ENCODE data around the gene GSAP. TPM values are rescaled to one million over a fixed set of nuclear protein-coding genes. Genes with fewer than 3 reads are reported as not detected.

GSAP gene
- total RNA-seq, 1 experiment from 2014 or later = 25.7 TPM

GRCh38 chr7:77353911-77354310 lies 62.2 kb downstream of the GSAP start:
- H3K27ac Mint-ChIP-seq (ENCODE audit: unreplicated experiment) = no peak overlapping the region
- H3K4me3 Mint-ChIP-seq (ENCODE audit: unreplicated experiment) = no peak overlapping the region
- no peaks in the 10 kb centered on the region for H3K27me3 Mint-ChIP-seq (ENCODE audit: insufficient read depth, unreplicated experiment)
- Histone ChIP-seq H3K36me3 (ENCODE audit: control insufficient read depth, insufficient read depth, low read length) (no peaks in the 10 kb centered on the region; the same call in 1 of the 2 replicates), H3K27me3 (replicated peaks; ENCODE audit: control insufficient read depth, insufficient read depth, low read length) (no peaks in the 10 kb centered on the region), H3K9me3 (no peaks in the 10 kb centered on the region), H3K4me3 (ENCODE audit: low read depth, low read length) (no peak overlapping the region), H3K4me1 (peaks cover 5% of the 10 kb centered on the region; the same call in 1 of the 2 replicates)
- ChIA-PET CTCF (no interaction called here), POLR2A (no interaction called here)
- no peak for TF ChIP-seq CTCF (IDR thresholded peaks at IDR 0.05; ENCODE audit: insufficient read depth in 1 of 2, low read depth in 1 of 2, low read length in 1 of 2, severe bottlenecking in 1 of 2, unreplicated experiment in 1 of 2)
- H3K4me1 Mint-ChIP-seq (ENCODE audit: low read depth, unreplicated experiment) = no peaks in the 10 kb centered on the region
- H3K9me3 Mint-ChIP-seq (ENCODE audit: unreplicated experiment) = no peaks in the 10 kb centered on the region
- no peak for DNase-seq
- BruUV-seq (replicated peaks) = no TSS peak
- intact Hi-C loops (cut with micrococcal nuclease; ENCODE audit: unreplicated experiment) = no loop called here
- H3K36me3 Mint-ChIP-seq (ENCODE audit: insufficient read depth, unreplicated experiment) = peaks cover 6% of the 10 kb centered on the region

- Mint-ChIP-seq H3K27me3 (ENCODE audit: insufficient read depth, unreplicated experiment) (no peaks in the 10 kb centered on the region), H3K4me3 (ENCODE audit: unreplicated experiment) (no peak overlapping the region), H3K4me1 (ENCODE audit: low read depth, unreplicated experiment) (peaks cover 5% of the 10 kb centered on the region), H3K27ac (ENCODE audit: unreplicated experiment) (no peak overlapping the region), H3K36me3 (ENCODE audit: insufficient read depth, unreplicated experiment) (peaks cover 6% of the 10 kb centered on the region), H3K9me3 (ENCODE audit: unreplicated experiment) (no peaks in the 10 kb centered on the region)
- no peaks in the 10 kb centered on the region for H3K27me3 ChIP-seq (replicated peaks; ENCODE audit: control insufficient read depth, insufficient read depth, low read length)
- intact Hi-C loops (cut with micrococcal nuclease; ENCODE audit: unreplicated experiment) = no loop called here
- TF ChIP-seq CTCF (IDR thresholded peaks at IDR 0.05; ENCODE audit: insufficient read depth in 1 of 2, low read depth in 1 of 2, low read length in 1 of 2, severe bottlenecking in 1 of 2, unreplicated experiment in 1 of 2) = no peak
- no peaks in the 10 kb centered on the region; the same call in 1 of the 2 replicates for H3K36me3 ChIP-seq (ENCODE audit: control insufficient read depth, insufficient read depth, low read length)
- DNase-seq = no peak
- BruUV-seq (replicated peaks) = no TSS peak
- H3K4me3 ChIP-seq (ENCODE audit: low read depth, low read length) = no peak overlapping the region
- ChIA-PET POLR2A (no interaction called here), CTCF (no interaction called here)
- no peaks in the 10 kb centered on the region for H3K9me3 ChIP-seq
- H3K4me1 ChIP-seq = peaks cover 5% of the 10 kb centered on the region; the same call in 1 of the 2 replicates
Measured at GRCh38 chr7:77353407-77353721, 62.8 kb downstream of the GSAP start.

- BruUV-seq (replicated peaks) = no TSS peak
- POLR2A ChIA-PET = no interaction called here
- peaks cover 6% of the 10 kb centered on the region for H3K36me3 Mint-ChIP-seq (ENCODE audit: insufficient read depth, unreplicated experiment)
- no peak for DNase-seq
- Histone ChIP-seq H3K36me3 (ENCODE audit: control insufficient read depth, insufficient read depth, low read length) (no peaks in the 10 kb centered on the region; the same call in 1 of the 2 replicates), H3K27me3 (replicated peaks; ENCODE audit: control insufficient read depth, insufficient read depth, low read length) (no peaks in the 10 kb centered on the region), H3K9me3 (no peaks in the 10 kb centered on the region), H3K4me1 (peaks cover 5% of the 10 kb centered on the region; the same call in 1 of the 2 replicates), H3K4me3 (ENCODE audit: low read depth, low read length) (no peak overlapping the region)
- intact Hi-C loops (cut with micrococcal nuclease; ENCODE audit: unreplicated experiment) = no loop called here
- TF ChIP-seq CTCF (IDR thresholded peaks at IDR 0.05; ENCODE audit: insufficient read depth in 1 of 2, low read depth in 1 of 2, low read length in 1 of 2, severe bottlenecking in 1 of 2, unreplicated experiment in 1 of 2) = no peak
- CTCF ChIA-PET = no interaction called here
- no peaks in the 10 kb centered on the region for H3K9me3 Mint-ChIP-seq (ENCODE audit: unreplicated experiment)
- H3K4me1 Mint-ChIP-seq (ENCODE audit: low read depth, unreplicated experiment) = peaks cover 6% of the 10 kb centered on the region
- no peak overlapping the region for H3K4me3 Mint-ChIP-seq (ENCODE audit: unreplicated experiment)
- H3K27me3 Mint-ChIP-seq (ENCODE audit: insufficient read depth, unreplicated experiment) = no peaks in the 10 kb centered on the region
- H3K27ac Mint-ChIP-seq (ENCODE audit: unreplicated experiment) = no peak overlapping the region
Measured at GRCh38 chr7:77352665-77353406, 63.3 kb downstream of the GSAP start.

Measured in Caco-2 (cell line).